HG03196 (cell line): ENCODE results near the gene DLG2.
"Not testable (repeated sequence)": the region's sequence is repeated elsewhere in the genome, so short reads cannot be mapped to it uniquely, and the experiment has no call there.

Experiments used
- ATAC-seq: cut with Tn5 transposase; IDR thresholded peaks from one replicate; pipeline ENCODE4 v1.9.1; 2021; ENCODE audit not compliant: unreplicated experiment

The DLG2 gene

DNA sequence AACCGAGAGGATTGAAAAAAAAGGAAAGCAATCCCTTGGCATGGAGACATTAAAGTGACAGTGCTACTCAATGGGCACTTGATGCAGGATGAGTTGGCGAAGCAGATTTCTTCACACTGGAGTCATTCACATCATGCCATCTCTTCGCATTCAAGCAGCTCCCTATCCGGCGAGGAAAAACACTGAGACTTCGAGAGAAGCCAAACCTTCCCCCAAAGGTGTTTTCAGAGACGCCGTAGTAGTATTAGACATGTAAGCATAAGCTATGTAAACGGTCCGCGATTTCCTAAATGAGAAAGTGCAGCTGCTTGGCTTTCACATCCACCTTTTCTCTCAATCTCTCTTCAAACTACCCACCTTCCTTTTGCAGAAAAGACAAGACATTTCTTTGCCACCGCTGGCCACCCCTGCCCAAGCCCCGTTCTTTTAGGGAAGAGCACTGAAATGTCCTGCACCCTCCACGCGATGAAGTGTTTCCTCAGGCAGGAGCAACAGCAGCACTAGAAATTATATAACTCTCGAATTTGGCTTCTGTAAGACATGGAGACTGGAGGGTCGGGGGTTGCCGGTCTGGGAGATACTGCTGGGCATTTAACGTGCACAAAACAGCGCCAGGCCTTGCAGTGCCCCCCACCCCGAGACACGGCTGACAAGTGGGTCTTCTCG is at the start of gene DLG2:
TSS of gene DLG2 (minus strand) at position 13 of the 666 bp plus-strand sequence.
- no peak for ATAC-seq

DNA sequence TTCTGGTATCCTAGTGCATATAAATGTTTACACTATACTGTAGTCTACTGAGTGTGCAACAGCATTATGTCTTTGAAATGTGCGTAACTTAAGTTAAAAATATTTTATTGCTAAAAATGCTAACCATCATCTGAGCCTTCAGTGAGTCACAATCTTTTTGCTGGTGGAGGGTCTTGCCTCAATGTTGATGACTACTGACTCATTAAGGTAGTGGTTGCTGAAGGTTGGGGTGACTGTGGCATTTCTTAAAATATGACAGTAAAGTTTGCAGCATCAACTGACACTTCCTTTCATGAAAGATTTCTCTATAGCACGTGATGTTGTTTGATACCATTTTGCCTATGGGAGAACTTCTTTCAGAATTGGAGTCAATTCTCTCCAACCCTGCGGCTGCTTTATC is 46.2 kb upstream of the DLG2 start:
- no peak for ATAC-seq

DNA sequence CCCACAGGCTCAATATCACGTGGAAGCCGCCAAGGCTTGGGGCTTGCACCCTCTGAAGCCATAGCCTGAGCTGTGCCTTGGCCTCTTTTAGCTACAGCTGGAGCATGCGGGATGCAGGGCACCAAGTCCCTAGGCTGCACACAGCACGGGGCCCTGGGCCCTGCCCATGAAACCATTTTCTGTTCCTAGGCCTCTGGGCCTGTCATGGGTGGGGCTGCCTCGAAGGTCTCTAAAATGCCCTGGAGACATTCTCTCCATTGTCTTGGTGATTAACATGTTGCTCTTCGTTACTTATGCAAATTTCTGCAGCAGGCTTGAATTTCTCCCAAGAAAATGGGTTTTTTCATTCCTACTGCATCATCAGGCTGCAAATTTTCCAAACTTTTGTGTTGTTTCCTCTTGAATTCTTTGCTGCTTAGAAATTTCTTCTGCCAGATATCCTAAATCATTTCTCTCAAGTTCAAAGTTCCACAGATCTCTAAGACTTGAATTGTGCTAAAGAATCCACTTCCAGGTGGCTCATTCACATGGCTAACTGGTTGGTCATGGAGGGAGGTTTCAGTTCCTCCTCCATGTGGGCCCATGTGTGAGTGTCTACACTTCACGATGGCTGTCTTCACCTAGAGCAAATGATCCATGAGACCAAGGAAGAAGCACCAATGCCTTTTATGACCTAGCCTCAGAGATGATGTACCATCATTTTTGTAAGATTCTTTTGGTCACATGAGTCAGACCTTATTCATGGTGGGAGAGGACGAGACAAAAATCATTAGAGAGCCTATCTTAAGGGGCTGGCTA is 45.2 kb upstream of the DLG2 start:
- ATAC-seq, result no peak

DNA sequence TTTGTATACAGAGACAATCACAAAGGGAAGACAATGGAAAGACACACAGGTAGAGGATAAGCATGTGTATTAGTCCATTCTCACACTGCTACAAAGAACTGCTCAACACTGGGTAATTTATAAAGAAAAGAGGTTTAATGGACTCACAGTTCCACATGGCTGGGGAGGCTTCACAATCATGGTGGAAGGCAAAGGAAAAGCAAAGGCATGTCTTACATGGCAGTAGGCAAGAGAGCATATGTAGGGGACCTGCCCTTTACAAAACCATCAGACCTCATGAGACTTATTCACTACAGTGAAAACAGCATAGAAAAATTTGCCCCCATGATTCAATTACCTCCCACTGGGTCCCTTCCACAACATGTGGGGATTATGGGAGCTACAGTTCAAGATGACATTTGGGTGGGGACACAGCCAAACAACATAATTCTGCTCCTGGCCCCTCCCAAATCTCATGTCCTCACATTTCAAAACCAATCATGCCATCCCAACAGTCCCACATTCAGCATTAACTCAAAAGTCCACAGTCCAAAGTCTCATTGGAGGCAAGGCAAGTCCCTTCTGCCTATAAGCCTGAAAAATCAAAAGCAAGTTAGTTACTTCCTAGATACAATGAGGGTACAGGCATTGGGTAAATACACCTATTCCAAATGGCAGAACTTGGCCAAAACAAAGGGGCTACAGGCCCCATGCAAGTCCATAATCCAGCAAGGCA is 44.0 kb upstream of the DLG2 start:
- not testable (repeated sequence) for ATAC-seq

DNA sequence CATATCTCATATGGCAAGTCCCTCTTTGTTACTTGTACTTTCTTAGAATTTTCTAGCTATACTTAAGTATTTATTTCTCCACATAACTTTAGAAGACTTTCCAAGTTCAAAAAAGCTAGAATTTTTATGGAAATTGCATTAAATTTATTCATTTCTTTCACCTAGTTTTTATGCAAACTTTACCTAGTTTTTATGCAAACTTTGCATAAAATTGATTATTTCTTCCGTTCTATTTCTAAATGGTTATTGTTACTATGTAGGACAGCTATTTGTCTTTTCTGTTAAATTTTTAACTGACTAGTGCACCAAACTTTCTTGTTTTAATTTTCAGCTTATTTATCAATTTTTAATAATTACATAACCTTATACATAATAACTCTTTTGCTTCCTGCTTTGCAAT is 41.0 kb upstream of the DLG2 start:
- no peak for ATAC-seq

DNA sequence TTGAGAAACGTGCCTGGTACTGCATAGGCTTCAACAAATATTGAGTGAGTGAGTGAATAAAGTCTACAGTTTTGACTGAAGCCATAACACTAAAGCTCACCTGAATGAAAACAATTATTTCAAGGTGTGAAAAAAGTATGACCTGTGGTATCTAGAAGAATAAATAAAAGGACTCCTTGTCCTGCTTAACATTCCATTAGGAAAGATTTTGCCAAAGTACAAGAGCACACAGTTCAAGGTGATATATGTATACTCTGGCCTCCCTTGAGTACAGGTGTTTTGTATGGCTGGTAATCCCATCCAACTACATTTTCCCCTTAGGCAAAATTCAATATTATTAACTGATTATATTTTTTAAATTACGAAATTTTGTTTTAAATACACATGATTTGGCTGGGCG is 39.5 kb upstream of the DLG2 start:
- ATAC-seq, result no peak

DNA sequence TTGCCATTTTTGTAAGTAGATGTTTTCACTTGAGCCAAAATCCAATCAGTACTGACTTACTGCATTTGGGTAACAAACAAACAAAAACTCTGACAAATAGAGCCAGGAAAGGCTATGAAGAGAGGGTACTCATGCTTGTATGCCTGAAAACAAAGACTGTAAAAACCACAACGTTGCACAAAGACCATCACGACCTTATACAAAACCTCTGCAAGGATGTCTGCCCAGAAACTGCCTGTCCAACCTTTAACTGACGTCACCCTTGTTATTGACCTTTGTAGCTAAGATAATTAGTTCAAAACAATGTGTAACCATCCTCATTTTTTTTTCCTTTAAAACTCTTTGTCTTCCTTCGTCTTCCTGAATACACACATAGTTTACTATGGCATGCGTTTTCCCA is 38.6 kb upstream of the DLG2 start:
- ATAC-seq, result no peak

DNA sequence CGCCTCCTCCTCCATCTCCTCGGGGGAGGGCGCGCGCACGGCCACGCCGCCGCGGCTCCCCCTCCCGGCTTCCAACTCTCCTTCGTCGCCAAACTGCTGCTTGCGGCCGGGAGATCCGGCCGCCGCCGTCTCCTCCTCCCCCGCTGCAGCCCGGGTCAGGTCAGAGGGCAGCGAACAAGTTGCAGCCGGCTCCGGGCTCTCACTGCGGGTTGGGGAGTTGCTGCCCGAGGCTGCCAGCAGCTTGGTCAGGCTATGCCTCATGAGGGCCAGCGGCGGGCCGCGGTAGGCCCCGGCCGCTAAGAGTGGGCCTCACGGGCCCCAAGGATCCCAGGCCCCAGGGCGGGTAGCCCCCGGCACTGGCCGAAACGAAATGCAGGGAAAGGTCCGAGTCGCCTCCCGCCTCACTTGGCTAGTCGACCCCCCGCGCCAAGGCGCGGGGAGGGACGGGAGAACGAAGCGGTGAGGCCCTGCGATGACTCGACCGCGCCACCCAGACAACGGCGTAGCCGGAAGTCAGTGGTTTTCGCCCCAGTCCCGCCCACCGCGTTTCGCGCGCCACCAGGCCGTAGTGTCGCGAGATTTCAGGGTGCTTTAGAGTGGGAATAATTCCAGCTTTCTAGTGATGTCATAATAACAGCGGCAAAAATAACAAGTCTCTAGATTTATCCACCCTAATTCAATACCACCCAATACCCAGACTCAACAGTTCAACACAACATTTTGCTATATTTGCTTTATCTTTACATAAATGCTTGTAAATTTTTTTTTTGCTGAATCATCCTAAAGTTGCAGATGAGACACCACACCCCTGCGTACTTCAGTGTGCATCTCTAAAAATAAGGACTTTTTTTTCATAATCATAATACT is 37.7 kb upstream of the DLG2 start, which contains the start of gene CREBZF:
TSS of gene CREBZF (minus strand) at position 515 of the 867 bp plus-strand sequence. CDS start at position 261, 254 bp downstream.
- ATAC-seq, result peak; percentile 89

DNA sequence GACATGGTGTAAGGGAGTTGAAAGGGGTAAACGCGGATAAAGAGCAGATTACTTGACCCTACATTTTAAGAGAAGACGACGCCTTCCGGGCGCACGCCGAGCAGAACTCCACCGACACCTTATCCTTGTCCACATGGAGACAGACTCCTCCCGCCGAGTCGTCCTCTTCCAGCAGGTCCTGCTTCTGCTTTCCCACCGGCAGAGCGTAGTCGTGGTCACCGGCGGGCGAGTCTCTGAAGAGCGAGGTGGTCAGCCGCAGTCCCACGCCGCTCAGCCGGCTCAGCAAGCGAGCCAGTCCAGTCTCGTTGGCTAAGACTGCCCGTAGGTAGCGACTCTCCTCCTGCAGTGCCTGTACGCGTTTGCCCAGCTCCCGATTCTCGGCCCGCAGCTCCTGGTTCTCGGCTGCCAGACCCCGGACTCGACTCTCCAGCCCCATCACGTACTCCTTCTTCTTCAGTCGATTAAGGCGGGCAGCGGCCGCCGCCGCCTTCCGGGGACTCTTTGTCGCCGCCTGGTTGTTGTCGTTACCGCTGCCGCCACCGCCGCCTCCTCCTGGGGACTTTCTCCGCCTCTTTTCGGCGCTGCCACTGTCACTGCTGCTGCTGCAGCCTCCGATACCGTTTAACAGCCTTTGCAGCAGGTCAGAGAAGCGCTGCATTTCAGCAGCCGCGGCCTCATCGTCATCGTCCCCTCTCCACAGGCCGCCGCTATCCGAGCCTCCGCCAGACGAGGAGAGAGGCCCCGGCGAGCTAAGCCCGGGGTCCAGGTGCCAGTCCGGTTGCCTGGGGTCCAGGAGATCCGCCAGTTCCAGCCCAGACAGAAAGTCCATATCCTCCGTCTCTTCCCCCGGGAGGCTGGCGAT is 36.8 kb upstream of the DLG2 start:
- ATAC-seq, result peak; percentile 73

DNA sequence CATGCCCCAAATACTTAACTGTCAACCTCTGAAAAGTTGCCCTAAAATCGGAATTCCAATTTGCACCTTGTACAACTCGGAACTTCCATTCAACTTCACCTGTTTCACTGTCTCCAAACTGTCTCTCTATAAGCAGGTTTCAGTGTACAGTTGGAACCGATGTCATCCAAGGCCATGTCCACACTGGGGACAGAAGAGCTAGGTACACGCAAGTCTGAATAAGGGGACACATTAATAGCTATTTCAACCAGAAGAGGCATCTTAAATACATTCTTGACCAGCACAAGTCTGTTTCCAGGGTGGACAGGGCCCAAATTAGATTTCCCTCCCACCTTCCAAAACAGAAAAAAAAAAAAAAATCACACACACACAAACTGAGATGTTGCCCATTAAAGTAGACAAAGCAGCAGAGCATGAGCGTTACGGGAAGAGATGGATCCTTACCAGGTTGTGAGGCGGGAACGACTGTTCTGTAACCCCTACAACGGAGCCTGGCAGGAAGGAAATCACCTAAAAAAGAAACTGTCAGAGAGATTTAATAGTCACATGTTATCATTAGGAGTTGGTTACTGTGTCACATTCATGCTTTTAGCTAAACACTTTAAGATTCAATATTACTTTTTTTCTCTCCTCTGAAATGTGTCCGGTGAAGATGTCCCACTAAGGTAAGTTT is 36.1 kb upstream of the DLG2 start:
- ATAC-seq, result no peak

DNA sequence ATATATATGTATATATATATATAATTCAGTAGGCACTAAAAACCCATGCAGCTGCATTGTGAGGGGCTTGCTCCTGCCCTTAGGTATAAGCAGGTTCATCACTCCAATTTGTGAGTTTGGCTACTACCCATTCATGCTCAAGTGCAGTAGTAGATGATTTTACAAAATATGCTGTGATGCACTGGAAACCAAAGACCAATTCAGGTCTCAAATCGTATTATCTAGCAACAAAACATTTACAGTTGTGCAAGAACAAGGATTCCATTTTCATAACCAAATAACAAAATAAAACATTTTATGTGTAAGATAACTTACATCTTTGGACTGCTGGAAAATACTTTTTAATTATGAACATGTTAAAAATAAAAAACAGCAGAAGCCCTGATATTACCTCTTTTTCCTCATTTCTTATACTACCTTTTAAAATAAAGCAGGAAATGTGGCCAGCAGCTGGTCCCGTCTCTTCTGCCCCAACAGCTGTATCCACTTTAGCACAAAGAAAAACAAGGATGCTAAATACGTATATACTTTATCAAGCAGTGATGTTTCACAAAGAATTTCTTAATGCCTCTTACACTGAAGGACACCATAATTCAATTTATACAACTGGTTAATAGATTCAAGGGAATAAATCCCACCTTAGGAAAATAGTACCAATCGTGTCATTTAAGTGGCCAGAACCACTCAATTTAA is 35.0 kb upstream of the DLG2 start:
- no peak for ATAC-seq

DNA sequence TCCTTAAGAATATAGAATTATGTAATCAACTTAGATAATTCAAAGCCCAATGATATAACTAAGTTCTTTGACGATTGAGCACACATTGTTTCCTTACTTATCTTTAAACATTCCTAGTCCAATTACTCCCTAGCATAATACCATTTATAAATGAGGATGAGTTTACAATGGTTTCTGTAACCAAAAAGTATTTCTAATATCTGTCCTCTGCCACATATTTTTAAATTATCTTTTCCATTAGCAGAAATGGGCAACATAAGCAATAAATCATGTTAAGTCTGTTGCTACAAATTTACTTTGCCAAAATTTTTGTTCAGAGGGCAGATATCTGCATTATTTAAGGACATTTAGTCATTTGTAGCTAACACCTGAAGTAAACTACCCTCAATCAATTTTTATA is 31.0 kb upstream of the DLG2 start:
- ATAC-seq, result no peak

DNA sequence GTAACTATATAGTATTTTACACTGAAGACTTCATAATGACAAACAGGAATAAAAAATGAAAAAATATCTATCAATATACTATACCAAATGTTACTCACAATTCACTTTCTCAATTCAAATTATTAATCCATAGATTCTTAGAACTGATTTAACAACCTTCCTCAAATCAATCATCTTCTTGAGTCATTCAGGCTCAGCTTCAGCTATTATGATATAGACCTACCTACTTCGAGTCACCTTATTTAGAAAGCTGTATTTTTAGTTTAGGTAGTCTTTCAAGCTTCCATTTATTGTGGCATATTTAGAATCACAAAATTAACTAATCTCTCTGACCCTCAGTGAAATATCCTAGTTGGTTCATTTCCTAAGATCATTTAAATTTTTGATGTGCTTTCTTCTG is 29.6 kb upstream of the DLG2 start:
- ATAC-seq, result no peak

DNA sequence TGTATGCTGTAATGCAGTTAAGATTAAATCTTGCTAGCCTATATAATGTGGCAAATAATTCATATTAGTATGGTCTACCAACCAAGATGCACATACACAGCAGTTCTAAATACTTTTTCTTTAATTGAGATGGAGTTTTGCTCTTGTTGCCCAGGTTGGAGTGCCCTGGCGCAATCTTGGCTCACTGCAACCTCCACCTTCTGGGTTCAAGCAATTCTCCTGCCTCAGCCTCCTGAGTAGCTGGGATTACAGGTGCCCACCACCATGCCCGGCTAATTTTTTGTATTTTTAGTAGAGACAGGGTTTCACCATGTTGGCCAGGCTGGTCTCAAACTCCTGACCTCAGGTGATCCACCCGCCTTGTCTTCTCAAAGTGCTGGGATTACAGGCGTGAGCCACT is 27.2 kb upstream of the DLG2 start:
- not testable (repeated sequence) for ATAC-seq

DNA sequence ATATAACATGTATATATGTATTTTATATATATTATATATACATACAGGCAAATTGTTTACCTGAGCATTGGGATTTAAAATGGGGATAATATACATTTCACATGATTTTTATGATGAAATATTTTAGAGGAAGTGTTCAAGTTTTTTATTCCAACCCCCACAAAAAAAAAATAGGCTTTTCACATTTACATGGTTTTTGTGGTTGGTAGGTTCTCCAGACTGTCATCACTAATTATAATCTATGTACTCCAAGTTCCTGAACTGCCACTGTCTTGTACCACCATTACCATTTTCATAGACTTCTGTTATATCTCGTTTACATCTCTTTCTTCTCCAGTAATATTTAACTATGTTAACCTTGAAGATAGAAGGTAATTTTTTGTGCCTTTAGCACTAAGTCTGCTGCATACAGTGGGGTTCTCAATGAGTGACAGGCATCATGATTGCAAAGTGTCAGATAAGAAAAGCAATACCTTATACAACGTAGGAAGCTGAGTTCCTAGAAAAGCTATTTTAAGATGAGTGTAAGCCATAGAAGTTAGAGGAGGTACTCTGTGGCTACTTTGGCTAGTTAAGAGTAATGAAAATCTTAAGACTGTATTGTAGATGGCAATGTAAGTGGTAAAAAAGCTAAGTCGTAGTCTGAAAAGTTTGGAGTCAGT is 25.8 kb upstream of the DLG2 start:
- ATAC-seq, result no peak

DNA sequence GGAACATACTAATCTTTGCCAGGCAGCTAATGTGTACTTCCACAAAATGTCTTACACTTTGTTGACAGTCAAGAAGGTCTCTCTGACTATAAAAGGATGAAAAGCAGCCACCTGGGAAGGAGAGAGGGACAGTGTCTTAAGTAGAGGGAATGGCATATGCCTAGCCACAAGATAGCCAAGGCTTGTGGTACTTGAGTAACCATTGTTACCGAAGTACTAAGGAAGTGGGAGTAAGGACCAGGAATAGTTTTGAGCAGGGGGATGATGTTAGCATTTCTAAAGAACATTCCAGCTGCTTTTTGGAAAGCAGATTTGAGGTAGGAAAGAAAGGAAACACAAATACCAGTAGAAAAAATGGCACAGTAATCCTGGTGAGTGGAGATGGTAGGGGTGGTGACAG is 24.0 kb upstream of the DLG2 start:
- ATAC-seq, result no peak

DNA sequence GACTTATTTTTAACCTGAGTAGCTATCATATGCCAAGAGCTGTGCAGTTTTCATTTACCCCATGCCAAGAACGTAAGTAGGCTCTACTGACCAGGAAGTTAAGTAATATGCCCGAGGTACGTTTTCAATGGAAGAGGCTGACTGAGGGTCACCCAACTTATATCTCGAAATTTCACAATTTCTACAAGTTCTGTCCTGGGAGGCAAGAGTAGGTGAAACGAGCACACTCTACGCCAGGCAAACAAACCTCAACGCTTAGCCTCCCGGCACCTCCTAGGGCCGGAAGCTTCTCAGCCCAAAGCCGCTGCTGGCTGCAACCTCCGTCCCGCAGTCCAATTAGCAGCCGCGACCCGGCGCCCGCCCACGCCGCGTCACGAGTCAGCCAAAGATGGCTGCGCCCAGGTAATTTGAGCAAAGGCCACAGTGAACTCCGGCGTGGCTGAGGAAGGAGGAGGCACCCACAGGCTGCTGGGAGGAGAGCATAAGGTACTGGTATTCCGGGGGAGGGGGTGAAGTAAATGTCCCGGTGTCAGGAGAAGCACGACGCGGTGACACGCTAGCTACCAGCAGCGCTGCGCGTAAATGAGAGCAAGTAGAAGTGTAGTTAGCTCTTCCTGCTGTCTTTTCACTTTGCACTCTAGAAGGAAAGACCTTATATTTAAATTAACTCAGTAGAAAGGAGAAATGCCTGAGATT is 20.6 kb upstream of the DLG2 start, which contains the start of gene TMEM126A:
TSS of gene TMEM126A (plus strand) at position 364 of the 696 bp plus-strand sequence. CDS start 2,289 bp downstream, outside the sequence.
- ATAC-seq, result peak; percentile 100

DNA sequence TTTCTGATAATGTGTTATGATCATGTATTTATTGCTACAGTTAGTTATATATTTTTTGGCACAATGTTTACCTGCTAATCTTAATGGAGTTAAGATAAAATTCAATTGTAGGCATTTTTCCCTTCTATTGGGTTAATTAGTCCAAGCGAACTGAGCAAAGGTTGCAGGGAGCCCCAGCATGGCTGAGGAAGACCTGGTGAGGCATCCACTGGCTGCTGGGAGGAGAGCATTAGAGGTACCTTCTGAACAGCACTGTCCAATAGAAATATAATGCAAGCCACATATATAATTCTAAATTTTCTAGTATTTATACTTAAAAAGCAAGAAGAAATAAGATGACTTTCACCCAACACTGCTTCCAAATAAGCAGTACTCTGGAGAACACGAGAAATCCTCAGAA is 19.9 kb upstream of the DLG2 start:
- ATAC-seq, result no peak
